Measurements from ENCODE around the gene QPCTL.

The QPCTL gene

GRCh38 chr19:45730368-45731288, 38.2 kb downstream of the QPCTL start, which contains the start of gene FBXO46:
FBXO46 (minus strand) TSS chr19:45730896; CDS start chr19:45713495, 17,401 bp downstream.
- Histone ChIP-seq H3K4me3 (ENCODE audit: low read depth in 1 of 2, low read length in 1 of 2) (peak within 1 kb of the TSS; percentile 67 to 88), H3K4me1 (ENCODE audit: control insufficient read depth in 1 of 2, insufficient read depth in 1 of 2, low read depth in 1 of 2, low read length in 1 of 2) (peaks cover 16 to 18% of the 10 kb centered on the region in 2 experiments), H3K27ac (peak within 1 kb of the TSS; percentile 68), H3K36me3 (peaks cover 6% of the 10 kb centered on the region), H3K9me3 (no peaks in the 10 kb centered on the region), H3K27me3 (peaks cover 7% of the 10 kb centered on the region)
- peak; percentile 20 for TF ChIP-seq CTCF (IDR thresholded peaks at IDR 0.05)

GRCh38 chr19:45733160-45733810, 40.8 kb downstream of the QPCTL start, which contains the start of gene MEIOSIN:
MEIOSIN (plus strand) TSS chr19:45733439; CDS start chr19:45735377, 1,938 bp downstream.
- Histone ChIP-seq H3K4me3 (ENCODE audit: low read depth in 1 of 2, low read length in 1 of 2) (no peak within 1 kb of the TSS), H3K36me3 (no peaks in the 10 kb centered on the region), H3K4me1 (ENCODE audit: control insufficient read depth in 1 of 2, insufficient read depth in 1 of 2, low read depth in 1 of 2, low read length in 1 of 2) (peaks cover 16 to 18% of the 10 kb centered on the region in 2 experiments), H3K27me3 (peaks cover 29% of the 10 kb centered on the region), H3K27ac (no peak within 1 kb of the TSS), H3K9me3 (no peaks in the 10 kb centered on the region)
- TF ChIP-seq CTCF (IDR thresholded peaks at IDR 0.05) = no peak

- H3K27ac ChIP-seq = peak overlapping the region; percentile 35
- H3K4me1 ChIP-seq (ENCODE audit: control insufficient read depth in 1 of 2, insufficient read depth in 1 of 2, low read depth in 1 of 2, low read length in 1 of 2) = peaks cover 9 to 12% of the 10 kb centered on the region in 2 experiments
- no peaks in the 10 kb centered on the region for H3K9me3 ChIP-seq
- no peaks in the 10 kb centered on the region for H3K36me3 ChIP-seq
- no peak for TF ChIP-seq CTCF (IDR thresholded peaks at IDR 0.05)
- peaks cover 75% of the 10 kb centered on the region for H3K27me3 ChIP-seq
- no peak overlapping the region for H3K4me3 ChIP-seq (ENCODE audit: low read depth in 1 of 2, low read length in 1 of 2)
These were observed 47.3 kb downstream of the QPCTL start for GRCh38 chr19:45739498-45740439.

- H3K27me3 ChIP-seq = peaks cover 81% of the 10 kb centered on the region
- no peak overlapping the region for H3K4me3 ChIP-seq (ENCODE audit: low read depth in 1 of 2, low read length in 1 of 2)
- H3K36me3 ChIP-seq = no peaks in the 10 kb centered on the region
- no peak for TF ChIP-seq CTCF (IDR thresholded peaks at IDR 0.05)
- H3K9me3 ChIP-seq = no peaks in the 10 kb centered on the region
- no peak overlapping the region for H3K27ac ChIP-seq
- H3K4me1 ChIP-seq (ENCODE audit: control insufficient read depth in 1 of 2, insufficient read depth in 1 of 2, low read depth in 1 of 2, low read length in 1 of 2) = peaks cover 9 to 12% of the 10 kb centered on the region in 2 experiments
These were observed 50.5 kb downstream of the QPCTL start for GRCh38 chr19:45742969-45743368.

- Histone ChIP-seq H3K4me3 (ENCODE audit: low read depth in 1 of 2, low read length in 1 of 2) (no peak overlapping the region), H3K36me3 (no peaks in the 10 kb centered on the region)
- TF ChIP-seq CTCF (IDR thresholded peaks at IDR 0.05) = no peak
These were observed 53.1 kb downstream of the QPCTL start for GRCh38 chr19:45745606-45746005.

More at GRCh38 chr19:45745606-45746005, 53.1 kb downstream of the QPCTL start:
- peaks cover 83% of the 10 kb centered on the region for H3K27me3 ChIP-seq
- H3K27ac ChIP-seq = no peak overlapping the region
- H3K9me3 ChIP-seq = no peaks in the 10 kb centered on the region
- no peaks in the 10 kb centered on the region for H3K4me1 ChIP-seq (ENCODE audit: control insufficient read depth in 1 of 2, insufficient read depth in 1 of 2, low read depth in 1 of 2, low read length in 1 of 2)

Measured in neutrophil (primary cell).